Measurements from ENCODE around the gene IPO9. TPM values are rescaled to one million over a fixed set of nuclear protein-coding genes. Genes with fewer than 3 reads are reported as not detected.

The IPO9 gene
- total RNA-seq, 1 experiment from 2014 or later = 121 TPM

DNA sequence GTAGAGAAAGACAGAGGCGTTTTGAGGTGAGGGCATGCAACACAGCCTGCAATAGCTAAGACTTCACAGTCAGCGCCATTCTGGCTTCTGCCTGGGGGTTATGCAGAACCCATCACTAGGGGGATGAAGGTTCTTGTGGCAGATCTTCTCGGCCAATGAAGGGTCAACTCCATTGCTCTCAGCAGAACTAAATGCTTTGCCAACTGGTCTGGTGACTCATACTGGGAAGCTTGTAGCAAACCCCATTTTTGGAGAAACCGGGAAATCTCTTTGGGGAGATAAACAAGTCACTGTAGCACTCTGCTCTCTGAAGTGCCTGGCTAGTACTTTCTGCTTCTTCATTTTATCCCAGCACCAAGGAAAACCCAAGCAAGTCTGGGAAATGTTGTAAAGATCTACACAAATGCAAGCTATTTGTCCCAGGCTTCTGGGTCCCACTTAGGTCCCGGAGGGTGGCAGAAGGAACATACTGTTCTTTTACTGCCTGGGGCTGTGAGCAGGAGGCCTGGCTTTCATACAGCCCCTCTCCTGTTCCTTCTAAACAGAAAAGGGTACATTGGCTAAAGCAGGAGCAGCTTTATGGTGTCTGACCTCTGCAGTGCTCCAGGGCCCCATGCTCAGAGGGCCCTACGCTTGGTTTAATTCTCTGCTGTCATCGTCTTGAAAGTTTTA, 88.5 kb downstream of the IPO9 start:
- intact Hi-C loops (cut with micrococcal nuclease; ENCODE audit: unreplicated experiment) = no loop called here
- Histone ChIP-seq H3K4me1 (ENCODE audit: insufficient read depth, low read length, poor library complexity, severe bottlenecking) (no peaks in the 10 kb centered on the region), H3K36me3 (ENCODE audit: insufficient read depth, low read length, poor library complexity, severe bottlenecking) (no peaks in the 10 kb centered on the region), H3K27me3 (replicated peaks; ENCODE audit: insufficient read depth, low read depth, low read length, poor library complexity) (no peaks in the 10 kb centered on the region), H3K9me3 (ENCODE audit: low read depth, low read length, poor library complexity, severe bottlenecking) (no peaks in the 10 kb centered on the region), H3K4me3 (ENCODE audit: low read depth, low read length, poor library complexity, severe bottlenecking) (no peak overlapping the region), H3K27ac (ENCODE audit: low read depth, low read length, poor library complexity, severe bottlenecking) (no peak overlapping the region)
- DNase-seq (ENCODE audit: low spot score) = no peak
- BruUV-seq (replicated peaks) = no TSS peak
- POLR2A ChIA-PET (ENCODE audit: low non-redundant PET) = interaction anchor here (0.6 kb wide), 1 partner anchor 40 kb away, joined by 4 read pairs; no protein-coding TSS in a partner anchor
- TF ChIP-seq, protein P1, sequence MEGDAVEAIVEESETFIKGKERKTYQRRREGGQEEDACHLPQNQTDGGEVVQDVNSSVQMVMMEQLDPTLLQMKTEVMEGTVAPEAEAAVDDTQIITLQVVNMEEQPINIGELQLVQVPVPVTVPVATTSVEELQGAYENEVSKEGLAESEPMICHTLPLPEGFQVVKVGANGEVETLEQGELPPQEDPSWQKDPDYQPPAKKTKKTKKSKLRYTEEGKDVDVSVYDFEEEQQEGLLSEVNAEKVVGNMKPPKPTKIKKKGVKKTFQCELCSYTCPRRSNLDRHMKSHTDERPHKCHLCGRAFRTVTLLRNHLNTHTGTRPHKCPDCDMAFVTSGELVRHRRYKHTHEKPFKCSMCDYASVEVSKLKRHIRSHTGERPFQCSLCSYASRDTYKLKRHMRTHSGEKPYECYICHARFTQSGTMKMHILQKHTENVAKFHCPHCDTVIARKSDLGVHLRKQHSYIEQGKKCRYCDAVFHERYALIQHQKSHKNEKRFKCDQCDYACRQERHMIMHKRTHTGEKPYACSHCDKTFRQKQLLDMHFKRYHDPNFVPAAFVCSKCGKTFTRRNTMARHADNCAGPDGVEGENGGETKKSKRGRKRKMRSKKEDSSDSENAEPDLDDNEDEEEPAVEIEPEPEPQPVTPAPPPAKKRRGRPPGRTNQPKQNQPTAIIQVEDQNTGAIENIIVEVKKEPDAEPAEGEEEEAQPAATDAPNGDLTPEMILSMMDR (conservative IDR thresholded peaks at IDR 0.05; ENCODE audit: low read depth, low read length) = no peak
- no peak for TF ChIP-seq EZH2 (IDR thresholded peaks at IDR 0.05; ENCODE audit: borderline replicate concordance, low read depth, low read length, poor library complexity, severe bottlenecking)
- CTCF ChIA-PET = no interaction called here

DNA sequence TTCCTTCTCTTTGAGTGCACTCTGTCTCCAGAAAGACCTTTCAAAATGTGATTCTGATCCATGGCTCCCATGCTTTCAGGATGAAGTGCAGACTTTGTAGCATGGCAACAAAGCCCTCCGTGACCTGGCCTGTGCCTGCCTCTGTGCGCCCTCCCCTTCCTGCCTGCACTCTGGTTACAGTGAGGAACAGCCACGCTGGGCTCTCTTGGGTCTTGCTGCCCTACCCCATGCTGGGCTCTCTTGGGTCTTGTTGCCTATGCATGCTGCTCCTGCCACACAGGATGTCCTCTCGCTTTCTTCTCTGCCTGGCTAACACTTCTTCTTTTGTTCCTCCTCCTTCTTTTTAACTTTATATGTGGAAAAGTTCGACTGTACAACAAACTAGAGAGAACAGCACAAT, 89.4 kb downstream of the IPO9 start:
- no peak for TF ChIP-seq EZH2 (IDR thresholded peaks at IDR 0.05; ENCODE audit: borderline replicate concordance, low read depth, low read length, poor library complexity, severe bottlenecking)
- TF ChIP-seq, protein P1 (conservative IDR thresholded peaks at IDR 0.05; ENCODE audit: low read depth, low read length) = no peak
- H3K4me3 ChIP-seq (ENCODE audit: low read depth, low read length, poor library complexity, severe bottlenecking) = no peak overlapping the region
- no peaks in the 10 kb centered on the region for H3K36me3 ChIP-seq (ENCODE audit: insufficient read depth, low read length, poor library complexity, severe bottlenecking)
- intact Hi-C loops (cut with micrococcal nuclease; ENCODE audit: unreplicated experiment) = no loop called here
- no peaks in the 10 kb centered on the region for H3K9me3 ChIP-seq (ENCODE audit: low read depth, low read length, poor library complexity, severe bottlenecking)
- POLR2A ChIA-PET (ENCODE audit: low non-redundant PET) = no interaction called here
- no peaks in the 10 kb centered on the region for H3K27me3 ChIP-seq (replicated peaks; ENCODE audit: insufficient read depth, low read depth, low read length, poor library complexity)
- CTCF ChIA-PET = no interaction called here
- BruUV-seq (replicated peaks) = no TSS peak
- no peak for DNase-seq (ENCODE audit: low spot score)
- H3K4me1 ChIP-seq (ENCODE audit: insufficient read depth, low read length, poor library complexity, severe bottlenecking) = no peaks in the 10 kb centered on the region
- no peak overlapping the region for H3K27ac ChIP-seq (ENCODE audit: low read depth, low read length, poor library complexity, severe bottlenecking)

DNA sequence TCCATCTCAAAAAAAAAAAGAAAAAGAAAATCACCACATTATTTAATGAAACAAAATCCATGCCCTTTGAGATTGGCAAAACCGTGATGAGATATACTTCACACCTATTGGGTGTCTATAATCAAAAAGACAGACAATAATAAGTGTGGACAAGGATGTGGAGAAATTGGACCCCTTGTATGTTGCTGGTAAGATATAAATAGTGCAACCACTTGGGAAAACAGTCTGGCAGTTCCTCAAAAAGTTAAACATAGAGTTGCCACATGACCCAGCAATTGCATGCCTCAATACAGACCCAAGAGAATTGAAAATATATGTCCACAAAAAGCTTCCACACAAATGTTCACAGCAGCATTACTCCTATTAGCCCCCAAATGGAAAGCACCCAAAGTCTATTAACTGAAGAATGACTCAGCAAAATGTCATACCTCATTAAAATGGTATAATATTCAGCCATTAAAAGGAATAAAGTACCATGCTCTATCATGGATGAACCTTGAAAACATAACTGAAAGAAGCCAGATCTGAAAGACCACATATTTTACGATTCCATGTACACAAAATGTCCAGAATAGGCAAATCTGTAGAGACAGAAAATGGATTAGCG, 93.1 kb downstream of the IPO9 start:
- POLR2A ChIA-PET (ENCODE audit: low non-redundant PET) = no interaction called here
- no peak for TF ChIP-seq EZH2 (IDR thresholded peaks at IDR 0.05; ENCODE audit: borderline replicate concordance, low read depth, low read length, poor library complexity, severe bottlenecking)
- TF ChIP-seq, protein P1 (conservative IDR thresholded peaks at IDR 0.05; ENCODE audit: low read depth, low read length) = no peak
- intact Hi-C loops (cut with micrococcal nuclease; ENCODE audit: unreplicated experiment) = no loop called here
- DNase-seq (ENCODE audit: low spot score) = no peak
- Histone ChIP-seq H3K27ac (ENCODE audit: low read depth, low read length, poor library complexity, severe bottlenecking) (no peak overlapping the region), H3K4me3 (ENCODE audit: low read depth, low read length, poor library complexity, severe bottlenecking) (no peak overlapping the region), H3K27me3 (replicated peaks; ENCODE audit: insufficient read depth, low read depth, low read length, poor library complexity) (no peaks in the 10 kb centered on the region), H3K4me1 (ENCODE audit: insufficient read depth, low read length, poor library complexity, severe bottlenecking) (no peaks in the 10 kb centered on the region), H3K9me3 (ENCODE audit: low read depth, low read length, poor library complexity, severe bottlenecking) (no peaks in the 10 kb centered on the region), H3K36me3 (ENCODE audit: insufficient read depth, low read length, poor library complexity, severe bottlenecking) (no peaks in the 10 kb centered on the region)
- CTCF ChIA-PET = no interaction called here
- BruUV-seq (replicated peaks) = no TSS peak

Data from A673 (cell line).